T-helper 1 cell treated with Interleukin-12 subunit alpha and Interleukin-12 subunit beta and Interleukin-4 antibody, amounts not matched to agents 30 ng/mL and 1 ng/mL, for 36 hours (primary cell): ENCODE results near the gene ARL17B. TPM values are rescaled to one million over a fixed set of nuclear protein-coding genes. Genes with fewer than 3 reads are reported as not detected.
"Not testable (repeated sequence)": the region's sequence is repeated elsewhere in the genome, so short reads cannot be mapped to it uniquely, and the experiment has no call there.

Source experiments
- intact Hi-C: fragments of 100-400 bp; cut with micrococcal nuclease; formaldehyde crosslinking; loops from one replicate; pipeline ENCODE4 v1.15.1; 2024
- total RNA-seq: library from RNA; stranded (reverse); gene quantifications from 2 replicates; pipeline ENCODE4 v1.2.3, GENCODE V29; 2022

The ARL17B gene
- total RNA-seq, 1 donor from 2014 or later, result 16.5 TPM

- intact Hi-C loops, result not testable (repeated sequence)
These were observed 107.8 kb downstream of the ARL17B start for GRCh38 chr17:46253722-46254121.

DNA sequence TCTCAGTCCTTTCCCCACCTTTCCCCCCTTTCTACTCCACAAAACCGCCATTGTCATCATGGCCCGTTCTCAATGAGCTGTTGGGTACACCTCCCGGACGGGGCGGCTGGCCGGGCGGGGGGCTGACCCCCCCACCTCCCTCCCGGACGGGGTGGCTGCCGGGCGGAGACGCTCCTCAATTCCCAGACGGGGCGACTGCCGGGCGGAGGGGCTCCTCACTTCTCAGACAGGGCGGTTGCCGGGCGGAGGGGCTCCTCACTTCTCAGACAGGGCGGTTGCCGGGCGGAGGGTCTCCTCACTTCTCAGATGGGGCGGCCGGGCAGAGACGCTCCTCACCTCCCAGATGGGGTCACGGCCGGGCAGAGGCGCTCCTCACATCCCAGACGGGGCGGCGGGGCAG, 108.8 kb downstream of the ARL17B start:
- intact Hi-C loops, result not testable (repeated sequence)

GRCh38 chr17:46249153-46249552, 112.4 kb downstream of the ARL17B start:
- intact Hi-C loops, result not testable (repeated sequence)

- intact Hi-C loops, result not testable (repeated sequence)
These were observed 116.4 kb downstream of the ARL17B start for GRCh38 chr17:46244949-46245768.

DNA sequence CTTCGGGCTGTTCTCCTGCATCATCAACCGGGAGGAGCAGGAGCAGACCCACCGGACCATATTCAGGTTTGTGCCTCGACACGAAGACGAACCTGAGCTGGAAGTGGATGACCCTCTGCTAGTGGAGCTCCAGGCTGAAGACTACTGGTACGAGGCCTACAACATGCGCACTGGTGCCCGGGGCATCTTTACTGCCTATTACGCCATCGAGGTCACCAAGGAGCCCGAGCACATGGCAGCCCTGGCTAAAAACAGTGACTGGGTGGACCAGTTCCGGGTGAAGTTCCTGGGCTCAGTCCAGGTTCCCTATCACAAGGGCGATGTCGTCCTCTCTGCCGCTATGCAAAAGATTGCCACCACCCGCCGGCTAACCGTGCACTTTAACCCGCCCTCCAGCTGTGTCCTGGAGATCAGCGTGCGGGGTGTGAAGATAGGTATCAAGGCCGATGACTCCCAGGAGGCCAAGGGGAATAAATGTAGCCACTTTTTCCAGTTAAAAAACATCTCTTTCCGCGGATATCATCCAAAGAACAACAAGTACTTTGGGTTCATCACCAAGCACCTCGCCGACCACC, 117.1 kb downstream of the ARL17B start:
- intact Hi-C loops, result not testable (repeated sequence)

- intact Hi-C loops, result not testable (repeated sequence)
These were observed 117.6 kb downstream of the ARL17B start for GRCh38 chr17:46243928-46244327.

- intact Hi-C loops, result not testable (repeated sequence)
These were observed 118.1 kb downstream of the ARL17B start for GRCh38 chr17:46243505-46243904.

DNA sequence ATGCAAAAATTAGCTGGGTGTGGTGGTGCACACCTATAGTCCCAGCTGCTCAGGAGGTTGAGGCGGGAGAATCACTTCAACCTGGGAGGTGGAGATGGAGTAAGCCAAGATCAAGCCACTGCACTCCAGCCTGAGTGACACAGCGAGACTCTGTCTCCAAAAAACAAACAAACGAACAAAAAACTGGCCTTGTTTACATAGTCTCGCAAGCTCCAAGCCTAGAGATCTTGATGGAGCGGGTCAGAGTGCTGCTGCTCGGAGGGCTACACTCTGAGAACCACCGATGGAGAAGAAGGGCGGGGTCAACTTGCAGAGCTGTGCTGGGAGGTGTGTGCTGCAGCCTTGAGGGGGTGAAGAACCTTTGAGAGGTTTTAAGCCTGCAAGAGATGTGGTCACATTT, 130.2 kb downstream of the ARL17B start:
- intact Hi-C loops, result not testable (repeated sequence)

DNA sequence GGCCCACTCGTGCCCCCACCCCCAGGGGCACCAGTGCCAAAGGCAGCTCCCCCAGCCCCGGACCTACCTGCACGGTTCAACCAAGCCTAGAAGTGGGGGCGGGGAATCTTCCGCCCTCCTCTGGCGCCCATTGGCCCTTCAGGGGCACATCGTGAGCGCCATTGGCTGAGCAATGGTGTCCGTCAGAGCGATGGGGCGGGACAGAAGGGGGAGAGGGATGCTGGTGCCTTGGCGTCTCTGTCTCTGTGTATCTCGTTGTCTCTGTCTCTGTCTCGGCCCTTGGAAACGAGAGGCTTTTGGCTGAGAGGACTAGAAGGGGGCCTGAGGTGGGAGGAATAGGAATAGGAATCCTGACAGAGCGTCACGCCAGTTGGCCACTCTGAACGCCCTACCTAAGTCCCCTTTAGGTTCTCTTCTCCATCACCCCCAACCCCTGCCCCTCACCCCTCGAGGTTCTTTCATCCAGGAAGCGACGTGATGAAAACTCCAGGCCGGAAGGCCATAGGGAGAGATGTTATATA, 136.2 kb downstream of the ARL17B start:
- intact Hi-C loops, result loop anchor here (2.0 to 5.0 kb wide), 2 partner anchors 33 to 41 kb away; partner anchors contain the start of gene KANSL1

GRCh38 chr17:46224864-46225263, 136.7 kb downstream of the ARL17B start:
- intact Hi-C loops, result loop anchor here (2.0 to 5.0 kb wide), 2 partner anchors 33 to 42 kb away; partner anchors contain the start of gene KANSL1

Other genes starting within 250 kb of the ARL17B start
- 122 and 124 TPM in 2 replicates for gene KANSL1, start 168.3 kb downstream of the ARL17B start, total RNA-seq
- 2.3 and 3.5 TPM in 2 replicates for gene LRRC37A, start 66.6 kb downstream of the ARL17B start, total RNA-seq
- gene LRRC37A2, start 150.7 kb upstream of the ARL17B start, total RNA-seq, result 9.1 and 9.6 TPM in 2 replicates
- gene ARL17A, start 217.9 kb upstream of the ARL17B start, total RNA-seq, result 24.0 and 29.9 TPM in 2 replicates
- 43.7 and 44.8 TPM in 2 replicates for gene NSF, start 228.9 kb upstream of the ARL17B start, total RNA-seq